Keratinocyte (primary cell): ENCODE data around the gene GRK3. TPM values are rescaled to one million over a fixed set of nuclear protein-coding genes. Genes with fewer than 3 reads are reported as not detected.

Experiments used
- DNase-seq: peaks from one replicate; pipeline ENCODE4 v3.0.0-alpha.2; 2011; ENCODE audit warnings: low read depth, missing footprints, low spot score
- FAIRE-seq: peaks from 2 replicates; lab custom pipeline; 2011; peaks lifted over from hg19 to GRCh38; lab: Jason Lieb, UNC
- H2AFZ ChIP-seq: 2 replicates; pipeline ENCODE4 v1.6.0; 2012; ENCODE audit warnings: low read length, control low read depth, inconsistent platforms; ENCODE audit not compliant: control insufficient read depth
- H3K27ac ChIP-seq: 2 replicates; pipeline ENCODE4 v1.5.1; 2011; ENCODE audit warnings: low read length; ENCODE audit not compliant: control insufficient read depth, insufficient read depth
- H3K27me3 ChIP-seq: 3 replicates; pipeline ENCODE4 v1.6.0; 2011; ENCODE audit warnings: low read length; ENCODE audit not compliant: control insufficient read depth, insufficient read depth; ENCODE audit errors: extremely low read depth
- H3K36me3 ChIP-seq, 2 experiments: 2 replicates in 1 of 2; 3 replicates in 1 of 2; pipeline ENCODE4 v1.5.1; 2011; ENCODE audit warnings: low read length in 2 of 2, mild to moderate bottlenecking in 1 of 2; ENCODE audit not compliant: control insufficient read depth in 2 of 2, insufficient read depth in 2 of 2; ENCODE audit errors: extremely low read depth in 1 of 2
- H3K4me1 ChIP-seq: 3 replicates; pipeline ENCODE4 v1.5.1; 2011; ENCODE audit warnings: low read length; ENCODE audit not compliant: control insufficient read depth, insufficient read depth; ENCODE audit errors: extremely low read depth
- H3K4me2 ChIP-seq: 3 replicates; pipeline ENCODE4 v1.6.0; 2011; ENCODE audit warnings: low read depth, low read length; ENCODE audit not compliant: control insufficient read depth, insufficient read depth; ENCODE audit errors: extremely low read depth
- H3K4me3 ChIP-seq, 3 experiments: fragments of 200-600 bp in 1 of 3; sonication (generic) in 1 of 3; 2 replicates in 2 of 3; 3 replicates in 1 of 3; pipeline ENCODE4 v1.5.1; 2011 to 2016; ENCODE audit warnings: low read length in 3 of 3, mild to moderate bottlenecking in 3 of 3, control low read depth in 2 of 3, inconsistent platforms in 1 of 3, low read depth in 1 of 3, mixed read lengths in 1 of 3, mixed run types in 1 of 3, moderate library complexity in 1 of 3; ENCODE audit not compliant: control insufficient read depth in 2 of 3, insufficient read depth in 2 of 3; ENCODE audit errors: extremely low read depth in 1 of 3
- H3K79me2 ChIP-seq: 2 replicates; pipeline ENCODE4 v1.6.0; 2012; ENCODE audit warnings: low read length; ENCODE audit not compliant: control insufficient read depth, insufficient read depth
- H3K9ac ChIP-seq: 3 replicates; pipeline ENCODE4 v1.6.0; 2011; ENCODE audit warnings: low read length; ENCODE audit not compliant: control insufficient read depth, insufficient read depth; ENCODE audit errors: extremely low read depth
- H3K9me1 ChIP-seq: 3 replicates; pipeline ENCODE4 v1.6.0; 2011; ENCODE audit warnings: low read length; ENCODE audit not compliant: control insufficient read depth, insufficient read depth; ENCODE audit errors: extremely low read depth
- H3K9me3 ChIP-seq: 2 replicates; pipeline ENCODE4 v1.5.1; 2012; ENCODE audit warnings: low read depth, low read length; ENCODE audit not compliant: control insufficient read depth
- H4K20me1 ChIP-seq: 3 replicates; pipeline ENCODE4 v1.6.0; 2011; ENCODE audit warnings: low read length; ENCODE audit not compliant: control insufficient read depth, insufficient read depth; ENCODE audit errors: extremely low read depth
- CTCF ChIP-seq, 3 experiments: IDR thresholded peaks in 1 of 3; conservative IDR thresholded peaks in 1 of 3; optimal IDR thresholded peaks in 1 of 3; 2 replicates in 2 of 3; 3 replicates in 1 of 3; pipeline versions ENCODE3 to v1.5.1; 2011; ENCODE audit warnings: low read length in 3 of 3, mild to moderate bottlenecking in 3 of 3, moderate library complexity in 2 of 3, control low read depth in 1 of 3, inconsistent platforms in 1 of 3; ENCODE audit not compliant: insufficient read depth in 2 of 3; ENCODE audit errors: extremely low read depth in 1 of 3
- EZH2 ChIP-seq: IDR thresholded peaks from one replicate; pipeline ENCODE4 v1.6.1; 2012; ENCODE audit warnings: inconsistent platforms, mild to moderate bottlenecking, low read length, moderate library complexity
- dilution Hi-C: fragments of 300-500 bp; cut with MboI; formaldehyde crosslinking; loops from one replicate; pipeline ENCODE4 v1.7.0; 2020; ENCODE audit warnings: low sequenced_read_pairs; ENCODE audit not compliant: extremely low pct_ligation_motif_present
- polyA plus RNA-seq, 5 experiments: library from polyadenylated mRNA; depleted of rRNA in 3 of 5; stranded (reverse) in 3 of 5; stranded (forward) in 1 of 5; unstranded in 1 of 5; fragments of >200 nt; gene quantifications; 1 replicate in 1 of 5; 2 replicates in 3 of 5; 3 replicates in 1 of 5; pipeline versions ENCODE4 v1.2.1 to v1.2.3, GENCODE V29; 2011 to 2012; ENCODE audit warnings: missing spikeins in 2 of 5, low read depth in 1 of 5, low replicate concordance in 1 of 5

The GRK3 gene
- polyA plus RNA-seq, 1 donor (not counting 4 experiments of a cell fraction or from before 2014, with no cell fraction given), result 8.1 TPM

DNA sequence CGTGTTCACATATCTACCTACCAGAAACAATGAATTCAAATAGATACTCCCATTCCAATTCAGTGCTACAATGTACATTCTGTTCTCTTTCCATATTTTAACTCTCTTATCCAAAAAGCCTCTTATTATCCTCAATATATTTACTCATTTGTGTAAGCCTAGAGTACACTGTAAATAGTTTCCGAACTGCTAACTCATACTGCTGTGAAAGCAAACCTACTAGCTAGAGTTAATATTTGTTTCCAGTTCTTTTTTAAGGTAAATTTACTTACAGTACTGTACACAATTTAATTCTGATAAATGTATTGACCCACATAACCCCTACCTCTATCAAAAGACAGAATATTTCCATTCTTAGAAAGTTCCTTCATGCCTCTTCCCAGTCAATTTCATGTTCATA lies 71.8 kb downstream of the GRK3 start:
- no peak overlapping the region for H3K9ac ChIP-seq
- H3K9me3 ChIP-seq, result no peaks in the 10 kb centered on the region
- H3K4me1 ChIP-seq, result peaks cover 4% of the 10 kb centered on the region
- no peak for DNase-seq
- no peak for FAIRE-seq
- H3K79me2 ChIP-seq, result no peaks in the 10 kb centered on the region
- no peaks in the 10 kb centered on the region for H4K20me1 ChIP-seq
- H3K4me3 ChIP-seq, result no peak overlapping the region
- no peaks in the 10 kb centered on the region for H3K27me3 ChIP-seq
- H3K4me2 ChIP-seq, result no peak overlapping the region
- H3K27ac ChIP-seq, result no peak overlapping the region
- H3K36me3 ChIP-seq, result no peaks in the 10 kb centered on the region
- TF ChIP-seq CTCF (optimal IDR thresholded peaks at IDR 0.05 in 1 of 3, IDR thresholded peaks at IDR 0.05 in 1 of 3, conservative IDR thresholded peaks at IDR 0.05 in 1 of 3; ENCODE audit: extremely low read depth in 1 of 3, insufficient read depth in 2 of 3, low read length in 3 of 3) (no peak), EZH2 (no peak)
- H3K9me1 ChIP-seq, result no peaks in the 10 kb centered on the region
- no peak overlapping the region for H2AFZ ChIP-seq
- dilution Hi-C loops, result no loop called here

GRCh38 chr22:25637032-25637431 lies 72.6 kb downstream of the GRK3 start:
- Histone ChIP-seq H3K4me2 (no peak overlapping the region), H3K4me1 (peaks cover 4% of the 10 kb centered on the region), H3K4me3 (no peak overlapping the region), H3K9me1 (no peaks in the 10 kb centered on the region), H4K20me1 (no peaks in the 10 kb centered on the region), H3K9ac (no peak overlapping the region), H3K36me3 (no peaks in the 10 kb centered on the region), H3K9me3 (no peaks in the 10 kb centered on the region), H2AFZ (no peak overlapping the region), H3K27ac (no peak overlapping the region), H3K27me3 (no peaks in the 10 kb centered on the region), H3K79me2 (no peaks in the 10 kb centered on the region)
- DNase-seq, result no peak
- FAIRE-seq, result no peak
- dilution Hi-C loops, result no loop called here
- TF ChIP-seq EZH2 (no peak), CTCF (optimal IDR thresholded peaks at IDR 0.05 in 1 of 3, IDR thresholded peaks at IDR 0.05 in 1 of 3, conservative IDR thresholded peaks at IDR 0.05 in 1 of 3; ENCODE audit: extremely low read depth in 1 of 3, insufficient read depth in 2 of 3, low read length in 3 of 3) (no peak)
